IPS DF 4.7 (cell line): ENCODE results near the gene NCAPD3.
"Not testable (repeated sequence)": the region's sequence is repeated elsewhere in the genome, so short reads cannot be mapped to it uniquely, and the experiment has no call there.

Source experiments
- DNase-seq: peaks from one replicate; pipeline ENCODE4 v3.0.0-alpha.2; 2013; ENCODE audit warnings: low spot score; ENCODE audit errors: extremely low read depth

The NCAPD3 gene

GRCh38 chr11:134224710-134225664 lies 1.2 kb upstream of the NCAPD3 start:
- DNase-seq: no peak

GRCh38 chr11:134223121-134223520 lies 646 bp downstream of the NCAPD3 start:
- DNase-seq: no peak

GRCh38 chr11:134216816-134217215 lies 7.0 kb downstream of the NCAPD3 start:
- no peak for DNase-seq

- DNase-seq: no peak
Observed at GRCh38 chr11:134215836-134216235, 7.9 kb downstream of the NCAPD3 start.

- no peak for DNase-seq
Observed at GRCh38 chr11:134207538-134208239, 16.1 kb downstream of the NCAPD3 start.

GRCh38 chr11:134206185-134206584 lies 17.6 kb downstream of the NCAPD3 start:
- no peak for DNase-seq

- DNase-seq: no peak
Observed at GRCh38 chr11:134205729-134206128, 18.0 kb downstream of the NCAPD3 start.

GRCh38 chr11:134202661-134203060 lies 21.1 kb downstream of the NCAPD3 start:
- no peak for DNase-seq

- DNase-seq: no peak
Observed at GRCh38 chr11:134200688-134201087, 23.1 kb downstream of the NCAPD3 start.

- DNase-seq: no peak
Observed at GRCh38 chr11:134199531-134199930, 24.2 kb downstream of the NCAPD3 start.

- no peak for DNase-seq
Observed at GRCh38 chr11:134196756-134197155, 27.0 kb downstream of the NCAPD3 start.

GRCh38 chr11:134188092-134188491 lies 35.7 kb downstream of the NCAPD3 start:
- not testable (repeated sequence) for DNase-seq

GRCh38 chr11:134181707-134182106 lies 42.1 kb downstream of the NCAPD3 start:
- no peak for DNase-seq

GRCh38 chr11:134178032-134178674 lies 45.6 kb downstream of the NCAPD3 start:
- no peak for DNase-seq

GRCh38 chr11:134176284-134176683 lies 47.5 kb downstream of the NCAPD3 start:
- DNase-seq: no peak

- no peak for DNase-seq
Observed at GRCh38 chr11:134173296-134173695, 50.5 kb downstream of the NCAPD3 start.

- DNase-seq: no peak
Observed at GRCh38 chr11:134171951-134172350, 51.8 kb downstream of the NCAPD3 start.

GRCh38 chr11:134170919-134171281 lies 52.9 kb downstream of the NCAPD3 start:
- no peak for DNase-seq

GRCh38 chr11:134170177-134170918 lies 53.4 kb downstream of the NCAPD3 start:
- no peak for DNase-seq

GRCh38 chr11:134164490-134165370 lies 59.0 kb downstream of the NCAPD3 start:
- DNase-seq: peak; percentile 51
